OCI-LY7 (cell line): ENCODE results near the gene ADORA2A. TPM values are rescaled to one million over a fixed set of nuclear protein-coding genes. Genes with fewer than 3 reads are reported as not detected.

ENCODE experiments used
- BruUV-seq: library from RNA; stranded (reverse); fragments of 400-500 nt; replicated peaks from 2 replicates; lab custom pipeline; 2021; lab: Mats Ljungman, UMichigan
- CTCF ChIA-PET: fragments of 300-600 bp; sonication (Branson Sonifier 250); formaldehyde crosslinking; loops from one replicate; lab custom pipeline; 2022; ENCODE audit warnings: antibody characterized with exemption; ENCODE audit not compliant: unreplicated experiment; lab: Charles Lee
- POLR2A ChIA-PET: fragments of 300-600 bp; sonication (Branson Sonifier 250); formaldehyde crosslinking; loops from one replicate; lab custom pipeline; 2022; ENCODE audit warnings: antibody characterized with exemption; lab: Charles Lee
- DNase-seq: peaks from one replicate; pipeline ENCODE4 v3.0.0-alpha.2; 2015; ENCODE audit warnings: low spot score
- H2AFZ ChIP-seq: fragments of 200-600 bp; sonication (generic), shearing (Covaris generic); 2 replicates; pipeline ENCODE4 v1.6.1; 2014; ENCODE audit warnings: mild to moderate bottlenecking, antibody characterized with exemption, low read length, moderate library complexity
- H3K27ac ChIP-seq: fragments of 200-600 bp; sonication (generic); 2 replicates; pipeline ENCODE4 v1.5.1; 2014; ENCODE audit warnings: mixed run types, low read depth, mild to moderate bottlenecking, moderate library complexity, low read length, inconsistent platforms; ENCODE audit not compliant: poor library complexity, severe bottlenecking
- H3K36me3 ChIP-seq: fragments of 200-600 bp; sonication (generic); 2 replicates; pipeline ENCODE4 v1.6.1; 2014; ENCODE audit warnings: mild to moderate bottlenecking, antibody characterized with exemption, low read length, moderate library complexity, mixed read lengths; ENCODE audit not compliant: insufficient read depth
- H3K4me1 ChIP-seq: fragments of 200-600 bp; sonication (generic); 2 replicates; pipeline ENCODE4 v1.5.1; 2014; ENCODE audit warnings: mild to moderate bottlenecking, low read length; ENCODE audit not compliant: insufficient read depth, poor library complexity, severe bottlenecking
- H3K4me2 ChIP-seq: fragments of 200-600 bp; sonication (generic); 2 replicates; pipeline ENCODE4 v1.6.1; 2014; ENCODE audit warnings: mild to moderate bottlenecking, low read length
- H3K4me3 ChIP-seq: fragments of 200-600 bp; sonication (generic); 2 replicates; pipeline ENCODE4 v1.5.1; 2014; ENCODE audit warnings: mild to moderate bottlenecking, low read depth, low read length; ENCODE audit not compliant: poor library complexity, severe bottlenecking
- H3K79me2 ChIP-seq: fragments of 200-600 bp; sonication (generic); 2 replicates; pipeline ENCODE4 v1.6.1; 2016; ENCODE audit warnings: low read depth, mild to moderate bottlenecking, low read length, moderate library complexity, mixed read lengths; ENCODE audit not compliant: insufficient read depth
- H3K9me2 ChIP-seq: fragments of 200-600 bp; sonication (generic); 2 replicates; pipeline ENCODE4 v1.6.1; 2016; ENCODE audit warnings: mild to moderate bottlenecking, low read length, mixed read lengths; ENCODE audit not compliant: insufficient read depth
- H3K9me3 ChIP-seq: fragments of 200-600 bp; sonication (generic); 2 replicates; pipeline ENCODE4 v1.6.1; 2014; ENCODE audit warnings: mild to moderate bottlenecking, mixed run types, low read length, mixed read lengths
- H4K20me1 ChIP-seq: fragments of 200-600 bp; sonication (generic); 2 replicates; pipeline ENCODE4 v1.6.1; 2014; ENCODE audit warnings: mild to moderate bottlenecking, antibody characterized with exemption, low read length, moderate library complexity, mixed read lengths; ENCODE audit not compliant: insufficient read depth
- EZH2phosphoT487 ChIP-seq: fragments of 200-600 bp; sonication (generic); IDR thresholded peaks from 2 replicates; pipeline ENCODE4 v1.6.1; 2018; ENCODE audit warnings: low read depth, borderline replicate concordance, mild to moderate bottlenecking, mixed run types, antibody characterized with exemption, low read length, moderate library complexity, mixed read lengths
- intact Hi-C: fragments of 100-400 bp; cut with micrococcal nuclease; formaldehyde crosslinking; loops from one replicate; pipeline ENCODE4 v1.10.0; 2022; ENCODE audit not compliant: unreplicated experiment
- total RNA-seq, 2 experiments: library from RNA; depleted of rRNA in 1 of 2; stranded (reverse); fragments of >200 nt in 1 of 2; shearing (Covaris generic) in 1 of 2; gene quantifications; 2 replicates each; pipeline ENCODE4 v1.2.3, GENCODE V29; 2014 to 2022
- TF ChIP-seq, protein P1 (sequence below): fragments of 200-600 bp; sonication (generic); conservative IDR thresholded peaks from 2 replicates; pipeline ENCODE4 v1.5.1; 2014; ENCODE audit warnings: mild to moderate bottlenecking, antibody characterized with exemption, low read length, moderate library complexity, mixed read lengths

The ADORA2A gene
- total RNA-seq, 2 experiments from 2014 or later: 35.0 to 35.7 TPM

DNA sequence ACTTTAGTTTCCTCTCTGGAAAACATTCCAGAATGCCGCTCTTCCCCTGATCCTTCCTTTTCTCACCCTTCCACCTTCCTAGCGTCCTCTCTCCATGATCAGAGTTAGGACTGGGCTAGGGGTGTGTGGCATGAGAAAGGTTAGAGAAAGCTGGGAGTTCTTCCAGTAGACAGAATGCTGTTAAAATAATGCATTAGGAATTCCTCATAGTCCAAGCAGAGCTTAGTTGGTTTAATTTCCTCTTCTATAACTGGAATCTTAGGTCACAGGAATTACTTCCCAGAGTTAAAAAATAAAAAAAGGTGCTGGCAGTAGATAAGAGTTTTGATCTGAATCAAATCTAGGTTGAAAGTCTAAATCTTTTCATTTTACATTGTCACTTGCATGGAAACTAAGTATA is 37.2 kb upstream of the ADORA2A start:
- no peak overlapping the region for H2AFZ ChIP-seq
- no TSS peak for BruUV-seq
- no peaks in the 10 kb centered on the region for H3K9me2 ChIP-seq
- no peaks in the 10 kb centered on the region for H4K20me1 ChIP-seq
- no peaks in the 10 kb centered on the region for H3K79me2 ChIP-seq
- CTCF ChIA-PET: no interaction called here
- no peaks in the 10 kb centered on the region for H3K9me3 ChIP-seq
- TF ChIP-seq, protein P1, sequence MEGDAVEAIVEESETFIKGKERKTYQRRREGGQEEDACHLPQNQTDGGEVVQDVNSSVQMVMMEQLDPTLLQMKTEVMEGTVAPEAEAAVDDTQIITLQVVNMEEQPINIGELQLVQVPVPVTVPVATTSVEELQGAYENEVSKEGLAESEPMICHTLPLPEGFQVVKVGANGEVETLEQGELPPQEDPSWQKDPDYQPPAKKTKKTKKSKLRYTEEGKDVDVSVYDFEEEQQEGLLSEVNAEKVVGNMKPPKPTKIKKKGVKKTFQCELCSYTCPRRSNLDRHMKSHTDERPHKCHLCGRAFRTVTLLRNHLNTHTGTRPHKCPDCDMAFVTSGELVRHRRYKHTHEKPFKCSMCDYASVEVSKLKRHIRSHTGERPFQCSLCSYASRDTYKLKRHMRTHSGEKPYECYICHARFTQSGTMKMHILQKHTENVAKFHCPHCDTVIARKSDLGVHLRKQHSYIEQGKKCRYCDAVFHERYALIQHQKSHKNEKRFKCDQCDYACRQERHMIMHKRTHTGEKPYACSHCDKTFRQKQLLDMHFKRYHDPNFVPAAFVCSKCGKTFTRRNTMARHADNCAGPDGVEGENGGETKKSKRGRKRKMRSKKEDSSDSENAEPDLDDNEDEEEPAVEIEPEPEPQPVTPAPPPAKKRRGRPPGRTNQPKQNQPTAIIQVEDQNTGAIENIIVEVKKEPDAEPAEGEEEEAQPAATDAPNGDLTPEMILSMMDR: no peak
- TF ChIP-seq EZH2phosphoT487: no peak
- intact Hi-C loops: no loop called here
- POLR2A ChIA-PET: no interaction called here
- H3K27ac ChIP-seq: no peak overlapping the region
- DNase-seq: no peak
- H3K4me3 ChIP-seq: no peak overlapping the region
- H3K4me2 ChIP-seq: no peak overlapping the region
- peaks cover 55% of the 10 kb centered on the region; the same call in 1 of the 2 replicates for H3K36me3 ChIP-seq
- H3K4me1 ChIP-seq: no peaks in the 10 kb centered on the region

DNA sequence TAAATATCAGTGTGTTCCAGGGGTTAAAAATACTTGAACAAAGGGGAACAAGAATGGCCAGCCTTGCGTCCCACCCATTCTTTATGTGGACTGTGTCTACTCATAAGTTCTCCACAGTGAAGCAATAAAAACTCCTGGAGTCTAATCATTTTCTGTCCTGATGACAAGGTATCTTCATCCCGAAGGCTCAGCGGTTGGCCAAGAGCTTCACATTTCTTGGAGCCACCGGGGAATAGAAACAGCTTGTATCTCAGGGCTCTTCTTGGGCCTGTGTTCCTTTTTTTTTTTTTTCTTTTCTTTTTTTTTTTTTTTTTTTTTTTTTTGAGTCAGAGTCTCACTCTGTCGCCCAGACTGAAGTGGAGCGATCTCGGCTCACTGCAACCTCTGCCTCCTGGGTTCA is 36.8 kb upstream of the ADORA2A start:
- intact Hi-C loops: no loop called here
- no peaks in the 10 kb centered on the region for H3K9me3 ChIP-seq
- H3K4me1 ChIP-seq: no peaks in the 10 kb centered on the region
- H3K4me3 ChIP-seq: no peak overlapping the region
- no peak overlapping the region for H3K4me2 ChIP-seq
- H3K27ac ChIP-seq: no peak overlapping the region
- POLR2A ChIA-PET: no interaction called here
- TF ChIP-seq, protein P1: no peak
- no peak for TF ChIP-seq EZH2phosphoT487
- no peaks in the 10 kb centered on the region for H3K79me2 ChIP-seq
- H3K36me3 ChIP-seq: peaks cover 55% of the 10 kb centered on the region
- BruUV-seq: no TSS peak
- H3K9me2 ChIP-seq: no peaks in the 10 kb centered on the region
- no peak for DNase-seq
- no peak overlapping the region for H2AFZ ChIP-seq
- CTCF ChIA-PET: no interaction called here
- no peaks in the 10 kb centered on the region for H4K20me1 ChIP-seq

DNA sequence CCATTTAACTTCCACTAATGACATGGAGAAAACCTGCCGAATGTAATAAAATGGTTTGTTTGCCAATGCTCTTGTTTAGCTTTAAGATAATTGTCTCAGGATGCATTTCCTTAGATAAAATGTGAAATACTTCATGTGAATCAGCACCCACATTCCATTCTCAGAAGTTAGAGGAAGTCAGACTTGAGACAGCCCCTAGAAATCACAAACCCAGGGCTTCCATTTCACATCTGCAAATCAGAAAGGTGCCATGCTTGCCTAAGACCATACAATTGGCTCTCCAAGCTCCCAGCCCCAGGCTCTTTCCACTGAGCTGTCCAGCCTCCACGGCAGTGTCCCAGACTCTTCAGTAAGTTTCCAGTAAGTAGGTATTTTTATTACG is 35.6 kb upstream of the ADORA2A start:
- DNase-seq: no peak
- CTCF ChIA-PET: no interaction called here
- TF ChIP-seq, protein P1: no peak
- TF ChIP-seq EZH2phosphoT487: no peak

More for the DNA sequence above, 35.6 kb upstream of the ADORA2A start:
- Histone ChIP-seq H4K20me1 (no peaks in the 10 kb centered on the region), H3K79me2 (no peaks in the 10 kb centered on the region), H3K9me2 (no peaks in the 10 kb centered on the region), H2AFZ (no peak overlapping the region), H3K4me3 (no peak overlapping the region), H3K36me3 (peaks cover 63% of the 10 kb centered on the region), H3K27ac (no peak overlapping the region), H3K9me3 (no peaks in the 10 kb centered on the region), H3K4me1 (peaks cover 2% of the 10 kb centered on the region), H3K4me2 (no peak overlapping the region)
- no TSS peak for BruUV-seq
- POLR2A ChIA-PET: no interaction called here
- intact Hi-C loops: no loop called here
